GM19467 (cell line): ENCODE results near the gene NHSL1.

Experiments used
- ATAC-seq: cut with Tn5 transposase; IDR thresholded peaks from one replicate; pipeline ENCODE4 v1.9.1; 2021; ENCODE audit warnings: mild to moderate bottlenecking, moderate library complexity; ENCODE audit not compliant: unreplicated experiment

Gene NHSL1

DNA sequence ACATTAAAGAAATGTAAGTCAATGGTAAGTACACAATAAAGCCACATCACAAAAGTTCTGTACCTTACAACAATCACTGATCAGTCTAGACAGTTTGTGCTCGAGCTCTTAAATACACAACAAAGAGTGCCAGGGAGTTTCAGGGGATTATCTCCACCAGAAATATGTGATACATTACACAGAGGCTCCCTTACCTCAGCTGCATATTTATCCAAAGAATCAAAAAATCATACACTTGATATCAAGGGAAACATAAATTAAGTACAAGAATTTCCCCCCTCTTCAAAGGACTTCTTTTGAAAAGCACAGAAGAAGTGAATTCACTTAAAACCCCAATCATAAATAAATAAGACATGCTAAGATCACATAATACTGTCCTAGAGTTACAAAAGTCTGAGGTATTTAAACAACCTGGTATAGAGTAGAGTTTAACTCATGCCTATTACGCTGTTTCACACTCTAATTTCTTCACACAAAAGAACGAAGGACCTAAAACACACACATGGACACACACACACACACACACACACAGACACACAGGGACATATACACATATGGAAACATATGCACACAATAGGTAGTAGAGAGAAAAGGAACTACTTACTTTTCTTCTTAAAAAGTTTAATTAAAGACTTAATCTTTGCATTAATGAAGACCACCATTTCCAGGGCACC lies 528 bp downstream of the NHSL1 start:
- ATAC-seq, result no peak

- no peak for ATAC-seq
Observed at GRCh38 chr6:138497286-138497685, 2.0 kb downstream of the NHSL1 start.

DNA sequence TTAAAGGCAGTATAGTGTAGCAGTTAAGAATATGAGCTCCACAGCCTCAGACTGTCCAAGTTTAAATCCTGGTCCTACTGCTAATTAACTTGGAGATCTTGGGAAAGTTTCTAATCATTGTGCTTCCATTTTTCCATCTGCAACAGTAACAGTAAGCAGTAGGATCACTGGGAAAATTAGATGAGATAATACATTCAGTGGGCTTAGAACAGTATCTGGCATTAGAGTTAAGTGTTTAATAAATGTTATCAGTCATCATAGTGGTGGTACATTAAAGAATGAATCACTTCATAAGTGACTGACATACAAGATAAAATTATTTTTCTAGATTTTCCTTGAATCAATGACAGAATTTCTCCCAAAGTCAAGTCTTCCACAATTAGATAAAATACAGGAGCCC lies 5.0 kb downstream of the NHSL1 start:
- no peak for ATAC-seq

DNA sequence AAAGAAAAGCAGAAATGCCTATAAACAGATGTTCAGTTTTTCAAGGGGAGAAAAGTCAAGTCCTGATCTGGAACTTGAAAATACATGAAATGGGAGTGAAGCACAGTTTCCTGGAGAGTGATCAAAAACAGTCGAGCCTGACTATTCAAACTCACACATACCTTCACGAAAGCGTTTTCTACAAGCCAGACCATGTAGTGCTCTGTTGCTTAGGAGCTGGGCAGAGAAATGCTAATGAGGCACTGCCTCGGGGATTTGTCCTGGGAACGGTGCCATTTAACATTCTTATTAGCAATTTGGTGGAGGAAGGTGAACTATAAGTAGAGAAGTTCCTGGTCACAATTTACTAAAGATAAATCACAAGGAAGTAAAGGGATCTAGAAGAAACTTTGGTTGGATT lies 5.9 kb downstream of the NHSL1 start:
- no peak for ATAC-seq

GRCh38 chr6:138492871-138493270 lies 6.4 kb downstream of the NHSL1 start:
- no peak for ATAC-seq

DNA sequence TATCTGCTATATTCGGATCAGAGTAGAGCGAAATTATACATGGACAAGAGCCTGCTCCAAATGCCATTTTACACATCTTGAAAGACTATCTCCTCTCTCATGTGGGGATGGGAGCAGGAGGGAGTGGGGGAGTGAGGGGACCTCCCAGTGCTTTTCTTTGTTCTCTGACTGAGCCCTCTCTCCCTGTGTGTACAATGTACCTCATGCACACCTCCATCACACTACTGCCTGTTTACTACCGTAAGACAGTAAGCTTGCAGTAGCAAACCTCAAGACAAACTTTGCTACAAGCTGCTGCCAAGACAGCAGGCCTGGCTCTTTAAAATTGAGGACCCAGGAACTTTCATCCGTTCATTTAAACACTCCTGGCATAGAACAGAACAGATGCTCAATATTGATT lies 7.2 kb downstream of the NHSL1 start:
- no peak for ATAC-seq

- no peak for ATAC-seq
Observed at GRCh38 chr6:138491017-138491416, 8.3 kb downstream of the NHSL1 start.

DNA sequence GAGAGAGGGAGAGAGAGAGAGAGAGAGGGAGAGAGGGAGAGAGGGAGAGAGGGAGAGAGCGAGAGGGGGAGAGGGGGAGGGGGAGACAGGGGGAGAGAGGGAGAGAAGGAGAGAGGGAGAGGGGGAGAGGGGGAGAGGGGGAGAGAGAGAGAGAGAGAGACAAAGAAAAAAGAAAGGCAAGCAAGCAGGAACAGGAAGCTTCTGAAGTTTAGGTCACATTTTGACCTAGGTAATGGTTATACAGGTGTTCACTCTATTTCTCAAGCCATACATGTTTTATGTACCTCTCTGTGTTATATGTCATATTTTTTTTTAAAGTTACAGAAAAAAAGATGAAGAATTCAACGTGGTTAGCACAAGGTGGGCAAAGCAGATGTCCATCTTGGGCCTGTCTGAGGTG lies 9.4 kb downstream of the NHSL1 start:
- ATAC-seq, result no peak

DNA sequence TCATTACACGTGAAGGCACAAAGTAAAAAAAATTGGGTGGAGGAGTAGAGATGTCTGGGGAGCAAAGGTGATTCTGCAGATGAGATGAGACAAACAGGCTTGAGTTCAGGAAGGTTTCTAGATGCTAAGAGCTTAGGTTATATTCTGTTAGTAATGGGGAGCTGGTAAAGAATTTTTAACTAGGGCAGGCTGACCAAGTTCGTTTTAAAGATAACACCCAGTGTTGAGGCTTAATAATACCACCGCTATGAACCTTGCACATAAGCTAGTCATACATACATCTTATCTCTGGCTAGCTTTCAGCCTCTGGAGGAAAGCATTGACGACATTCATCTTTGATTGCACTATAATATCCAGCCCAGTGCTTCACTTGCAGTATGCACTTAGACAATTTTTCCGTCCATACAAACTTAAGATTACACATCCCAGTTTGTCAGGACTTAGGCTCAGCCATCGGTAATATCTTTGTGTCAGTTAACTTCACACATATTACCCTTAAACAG lies 12.1 kb downstream of the NHSL1 start:
- ATAC-seq, result no peak

DNA sequence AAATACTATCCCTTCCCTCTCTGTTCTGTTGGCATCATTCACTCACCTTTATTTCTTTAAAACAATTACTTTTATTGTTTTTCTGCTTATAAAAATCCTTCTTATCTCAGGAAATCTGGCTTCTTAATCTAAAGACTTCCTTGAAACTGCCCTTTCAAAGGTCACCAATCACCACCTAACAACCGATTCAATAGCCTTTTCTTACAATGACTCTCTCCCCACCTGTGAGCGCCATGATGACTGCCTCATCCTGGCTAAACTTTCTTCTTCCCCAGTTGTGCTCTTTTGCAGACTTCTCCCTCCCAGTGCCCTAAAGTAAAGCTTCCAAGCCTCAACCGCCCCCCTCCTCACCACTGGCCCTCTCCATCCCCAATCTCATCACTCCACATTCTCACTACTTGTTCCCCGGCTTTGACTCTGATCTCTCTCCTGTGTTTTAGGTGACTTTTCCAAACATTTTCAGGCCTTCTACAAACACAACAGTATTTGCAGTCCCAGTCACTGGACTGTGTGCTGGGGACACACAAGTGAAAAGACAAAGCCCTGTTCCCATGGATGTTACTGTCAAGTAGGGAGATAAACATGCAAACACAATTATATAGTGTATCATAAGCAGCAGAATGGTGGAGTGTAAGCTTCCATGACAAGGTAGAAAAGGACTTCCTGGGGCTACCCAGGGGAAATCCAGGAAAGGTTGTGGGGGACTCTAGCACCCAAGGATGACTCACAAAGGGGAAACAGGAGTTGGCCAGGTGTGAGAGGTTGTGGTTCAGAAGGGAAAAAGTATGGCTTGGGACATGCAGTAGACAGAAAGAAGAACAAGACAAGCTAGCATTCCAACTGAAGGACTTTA lies 12.8 kb downstream of the NHSL1 start:
- no peak for ATAC-seq

DNA sequence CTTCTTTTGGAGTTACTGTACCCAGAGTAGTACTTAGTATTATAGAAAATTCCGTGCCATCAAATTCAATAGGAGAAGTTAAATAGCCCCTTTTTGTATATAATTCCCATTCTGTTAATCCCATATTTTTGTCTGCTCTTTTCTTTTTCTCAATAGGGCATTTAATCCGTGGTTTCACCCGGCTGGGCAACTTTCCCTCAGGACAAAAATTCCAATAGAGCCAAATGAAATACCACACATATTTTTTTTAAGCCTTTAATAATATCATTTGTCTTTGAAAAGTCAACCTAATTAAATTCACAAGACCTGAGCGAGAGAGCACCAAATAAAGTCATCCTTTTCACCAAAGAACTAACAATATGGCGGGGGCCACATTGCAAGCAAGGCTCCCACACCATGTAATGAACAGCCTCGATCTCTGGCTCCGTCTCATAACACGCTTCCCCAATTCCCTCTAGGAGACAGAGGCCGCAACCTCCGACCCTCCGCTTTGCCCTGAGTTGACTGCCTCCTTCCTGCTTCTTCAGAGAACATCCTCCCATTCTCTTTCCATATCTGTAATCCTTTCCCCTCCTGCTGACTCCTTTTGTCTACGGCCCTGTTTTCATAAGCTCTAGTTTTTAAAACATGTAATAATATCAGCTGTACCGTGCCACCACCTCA lies 13.6 kb downstream of the NHSL1 start:
- no peak for ATAC-seq

GRCh38 chr6:138485005-138485545 lies 14.2 kb downstream of the NHSL1 start:
- ATAC-seq, result no peak

- no peak for ATAC-seq
Observed at GRCh38 chr6:138484018-138484731, 15.1 kb downstream of the NHSL1 start.

- ATAC-seq, result no peak
Observed at GRCh38 chr6:138482816-138483215, 16.5 kb downstream of the NHSL1 start.

DNA sequence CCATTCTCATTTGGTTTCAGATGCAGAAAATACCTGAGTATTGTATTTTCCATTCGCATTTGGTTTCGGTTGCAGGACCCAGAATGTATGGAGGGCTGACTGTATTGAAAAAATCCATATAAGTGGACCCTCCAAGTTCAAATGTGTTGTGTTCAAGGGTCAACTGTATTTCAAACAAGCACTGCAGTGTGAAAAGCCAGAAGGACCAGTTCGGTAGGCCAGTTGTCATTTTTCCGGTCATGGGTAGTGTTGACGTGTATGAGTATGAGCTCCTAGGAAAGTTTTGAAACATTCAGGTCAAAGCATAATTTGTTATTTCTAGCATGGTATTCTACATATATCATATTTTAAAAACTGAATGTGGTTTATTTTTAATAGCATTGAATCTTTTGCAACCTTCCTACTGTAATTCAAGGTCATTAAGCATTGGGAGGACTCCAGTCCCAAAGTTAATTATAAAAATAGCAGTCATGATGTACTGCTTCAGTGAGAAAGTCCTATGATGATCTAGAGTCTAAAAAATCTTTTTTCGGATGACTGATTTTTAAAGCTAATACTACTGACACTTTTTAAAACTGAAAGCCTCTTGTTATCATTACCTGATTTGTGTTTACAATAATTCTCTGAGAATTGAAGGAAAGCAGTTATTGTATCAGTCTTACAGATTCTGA lies 18.9 kb downstream of the NHSL1 start:
- no peak for ATAC-seq

DNA sequence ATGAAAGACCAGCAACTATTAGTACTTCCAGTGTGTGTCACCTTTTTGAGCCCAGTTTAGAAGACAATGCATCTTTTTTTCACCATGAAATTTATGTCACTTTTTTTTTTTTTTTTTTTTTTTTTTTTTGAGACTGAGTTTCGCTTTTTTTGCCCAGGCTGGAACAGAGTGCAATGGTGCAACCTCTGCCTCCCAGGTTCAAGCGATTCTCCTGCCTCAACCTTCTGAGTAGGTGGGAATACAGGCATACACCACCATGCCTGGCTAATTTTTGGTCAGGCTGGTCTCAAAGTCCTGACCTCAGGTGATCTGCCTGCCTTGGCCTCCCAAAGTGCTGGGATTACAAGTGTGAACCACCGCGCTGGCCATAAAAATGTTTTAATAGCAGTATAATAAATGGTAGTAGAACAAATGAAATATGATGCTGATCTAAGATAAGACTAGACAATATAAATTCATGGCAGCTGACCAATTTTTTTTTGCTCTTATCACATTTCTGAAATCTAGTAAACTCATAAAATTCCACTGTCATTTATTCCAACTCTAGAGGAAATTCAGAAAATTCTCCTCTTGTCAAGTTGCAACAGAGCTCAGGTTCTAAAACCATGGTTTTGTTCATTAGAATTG lies 21.3 kb downstream of the NHSL1 start:
- ATAC-seq, result no peak

GRCh38 chr6:138476116-138476515 lies 23.2 kb downstream of the NHSL1 start:
- no peak for ATAC-seq

GRCh38 chr6:138473144-138473543 lies 26.1 kb downstream of the NHSL1 start:
- no peak for ATAC-seq

DNA sequence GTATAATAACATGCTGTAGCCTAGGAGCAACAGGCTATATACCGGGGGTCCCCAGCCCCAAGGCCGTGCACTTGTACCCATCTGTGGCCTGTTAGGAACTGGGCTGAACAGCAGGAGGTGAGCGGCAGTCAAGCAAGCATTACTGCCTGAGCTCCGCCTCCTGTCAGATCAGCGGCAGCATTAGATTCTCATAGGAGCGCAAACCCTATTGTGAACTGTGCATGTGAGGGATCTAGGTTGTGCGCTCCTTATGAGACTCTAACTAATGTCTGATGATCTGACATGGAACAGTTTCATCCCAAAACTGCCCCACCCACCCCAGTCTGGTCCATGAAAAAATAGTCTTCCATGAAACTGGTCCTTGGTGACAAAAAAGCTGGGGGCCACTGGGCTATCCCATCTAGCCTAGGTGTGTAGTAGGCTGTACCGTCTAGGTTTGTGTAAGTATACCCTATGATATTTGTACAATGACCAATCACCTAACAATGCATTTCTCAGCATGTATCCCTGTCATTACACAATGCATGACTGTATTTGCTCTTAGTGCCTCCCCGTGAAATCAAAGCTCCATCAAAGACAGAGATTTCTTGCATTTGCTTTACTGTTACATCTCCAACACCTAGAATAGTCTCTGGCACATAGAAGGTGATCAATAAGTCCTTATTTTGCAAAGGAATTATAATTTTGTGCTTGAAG lies 30.8 kb downstream of the NHSL1 start:
- ATAC-seq, result no peak
